Keratinocyte (primary cell): Measurements from ENCODE around the gene HOMER2. TPM values are rescaled to one million over a fixed set of nuclear protein-coding genes. Genes with fewer than 3 reads are reported as not detected.

Experiments used
- DNase-seq: peaks from one replicate; pipeline ENCODE4 v3.0.0-alpha.2; 2011; ENCODE audit warnings: low read depth, missing footprints, low spot score
- FAIRE-seq: peaks from 2 replicates; lab custom pipeline; 2011; peaks lifted over from hg19 to GRCh38; lab: Jason Lieb, UNC
- H2AFZ ChIP-seq: 2 replicates; pipeline ENCODE4 v1.6.0; 2012; ENCODE audit warnings: low read length, control low read depth, inconsistent platforms; ENCODE audit not compliant: control insufficient read depth
- H3K27ac ChIP-seq: 2 replicates; pipeline ENCODE4 v1.5.1; 2011; ENCODE audit warnings: low read length; ENCODE audit not compliant: control insufficient read depth, insufficient read depth
- H3K27me3 ChIP-seq: 3 replicates; pipeline ENCODE4 v1.6.0; 2011; ENCODE audit warnings: low read length; ENCODE audit not compliant: control insufficient read depth, insufficient read depth; ENCODE audit errors: extremely low read depth
- H3K36me3 ChIP-seq, 2 experiments: 2 replicates in 1 of 2; 3 replicates in 1 of 2; pipeline ENCODE4 v1.5.1; 2011; ENCODE audit warnings: low read length in 2 of 2, mild to moderate bottlenecking in 1 of 2; ENCODE audit not compliant: control insufficient read depth in 2 of 2, insufficient read depth in 2 of 2; ENCODE audit errors: extremely low read depth in 1 of 2
- H3K4me1 ChIP-seq: 3 replicates; pipeline ENCODE4 v1.5.1; 2011; ENCODE audit warnings: low read length; ENCODE audit not compliant: control insufficient read depth, insufficient read depth; ENCODE audit errors: extremely low read depth
- H3K4me2 ChIP-seq: 3 replicates; pipeline ENCODE4 v1.6.0; 2011; ENCODE audit warnings: low read depth, low read length; ENCODE audit not compliant: control insufficient read depth, insufficient read depth; ENCODE audit errors: extremely low read depth
- H3K4me3 ChIP-seq, 3 experiments: fragments of 200-600 bp in 1 of 3; sonication (generic) in 1 of 3; 2 replicates in 2 of 3; 3 replicates in 1 of 3; pipeline ENCODE4 v1.5.1; 2011 to 2016; ENCODE audit warnings: low read length in 3 of 3, mild to moderate bottlenecking in 3 of 3, control low read depth in 2 of 3, inconsistent platforms in 1 of 3, low read depth in 1 of 3, mixed read lengths in 1 of 3, mixed run types in 1 of 3, moderate library complexity in 1 of 3; ENCODE audit not compliant: control insufficient read depth in 2 of 3, insufficient read depth in 2 of 3; ENCODE audit errors: extremely low read depth in 1 of 3
- H3K79me2 ChIP-seq: 2 replicates; pipeline ENCODE4 v1.6.0; 2012; ENCODE audit warnings: low read length; ENCODE audit not compliant: control insufficient read depth, insufficient read depth
- H3K9ac ChIP-seq: 3 replicates; pipeline ENCODE4 v1.6.0; 2011; ENCODE audit warnings: low read length; ENCODE audit not compliant: control insufficient read depth, insufficient read depth; ENCODE audit errors: extremely low read depth
- H3K9me1 ChIP-seq: 3 replicates; pipeline ENCODE4 v1.6.0; 2011; ENCODE audit warnings: low read length; ENCODE audit not compliant: control insufficient read depth, insufficient read depth; ENCODE audit errors: extremely low read depth
- H3K9me3 ChIP-seq: 2 replicates; pipeline ENCODE4 v1.5.1; 2012; ENCODE audit warnings: low read depth, low read length; ENCODE audit not compliant: control insufficient read depth
- H4K20me1 ChIP-seq: 3 replicates; pipeline ENCODE4 v1.6.0; 2011; ENCODE audit warnings: low read length; ENCODE audit not compliant: control insufficient read depth, insufficient read depth; ENCODE audit errors: extremely low read depth
- EZH2 ChIP-seq: IDR thresholded peaks from one replicate; pipeline ENCODE4 v1.6.1; 2012; ENCODE audit warnings: inconsistent platforms, mild to moderate bottlenecking, low read length, moderate library complexity
- dilution Hi-C: fragments of 300-500 bp; cut with MboI; formaldehyde crosslinking; loops from one replicate; pipeline ENCODE4 v1.7.0; 2020; ENCODE audit warnings: low sequenced_read_pairs; ENCODE audit not compliant: extremely low pct_ligation_motif_present
- polyA plus RNA-seq, 5 experiments: library from polyadenylated mRNA; depleted of rRNA in 3 of 5; stranded (reverse) in 3 of 5; stranded (forward) in 1 of 5; unstranded in 1 of 5; fragments of >200 nt; gene quantifications; 1 replicate in 1 of 5; 2 replicates in 3 of 5; 3 replicates in 1 of 5; pipeline versions ENCODE4 v1.2.1 to v1.2.3, GENCODE V29; 2011 to 2012; ENCODE audit warnings: missing spikeins in 2 of 5, low read depth in 1 of 5, low replicate concordance in 1 of 5
- TF ChIP-seq, protein P1 (sequence below), 3 experiments: IDR thresholded peaks in 1 of 3; conservative IDR thresholded peaks in 1 of 3; optimal IDR thresholded peaks in 1 of 3; 2 replicates in 2 of 3; 3 replicates in 1 of 3; pipeline versions ENCODE3 to v1.5.1; 2011; ENCODE audit warnings: low read length in 3 of 3, mild to moderate bottlenecking in 3 of 3, moderate library complexity in 2 of 3, control low read depth in 1 of 3, inconsistent platforms in 1 of 3; ENCODE audit not compliant: insufficient read depth in 2 of 3; ENCODE audit errors: extremely low read depth in 1 of 3

Gene HOMER2
- polyA plus RNA-seq, 1 donor (not counting 4 experiments of a cell fraction or from before 2014, with no cell fraction given), result 12.4 TPM

DNA sequence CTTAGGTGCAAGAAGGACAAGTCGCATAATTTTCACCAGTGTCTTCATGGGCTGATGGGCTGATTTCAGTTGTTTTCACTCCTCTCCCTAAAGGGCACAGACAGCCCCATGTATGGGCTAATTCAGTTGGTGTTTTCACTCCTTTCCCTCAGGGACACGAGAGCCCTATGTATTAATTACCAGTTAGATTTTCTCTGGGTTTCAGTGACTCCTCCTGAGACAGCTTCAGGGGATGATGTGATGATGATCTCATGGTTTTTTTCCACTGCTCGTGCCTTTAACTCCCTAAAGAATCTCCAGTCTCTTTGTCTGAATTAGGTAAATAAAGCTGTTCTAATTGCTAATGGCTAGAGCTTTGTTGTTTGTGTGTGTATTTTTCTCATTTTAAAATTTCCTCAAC is 43.4 kb upstream of the HOMER2 start:
- Histone ChIP-seq H3K9me1 (no peaks in the 10 kb centered on the region), H3K27ac (no peak overlapping the region), H3K27me3 (no peaks in the 10 kb centered on the region), H3K9ac (no peak overlapping the region), H3K79me2 (no peaks in the 10 kb centered on the region), H3K4me3 (no peak overlapping the region), H3K4me1 (no peaks in the 10 kb centered on the region), H3K9me3 (no peaks in the 10 kb centered on the region), H2AFZ (no peak overlapping the region), H3K36me3 (peaks cover 0 to under 1% of the 10 kb centered on the region in 2 experiments), H3K4me2 (no peak overlapping the region), H4K20me1 (no peaks in the 10 kb centered on the region)
- FAIRE-seq (no peak), DNase-seq (no peak)
- dilution Hi-C loops, result no loop called here
- no peak for TF ChIP-seq EZH2
- TF ChIP-seq, protein P1, sequence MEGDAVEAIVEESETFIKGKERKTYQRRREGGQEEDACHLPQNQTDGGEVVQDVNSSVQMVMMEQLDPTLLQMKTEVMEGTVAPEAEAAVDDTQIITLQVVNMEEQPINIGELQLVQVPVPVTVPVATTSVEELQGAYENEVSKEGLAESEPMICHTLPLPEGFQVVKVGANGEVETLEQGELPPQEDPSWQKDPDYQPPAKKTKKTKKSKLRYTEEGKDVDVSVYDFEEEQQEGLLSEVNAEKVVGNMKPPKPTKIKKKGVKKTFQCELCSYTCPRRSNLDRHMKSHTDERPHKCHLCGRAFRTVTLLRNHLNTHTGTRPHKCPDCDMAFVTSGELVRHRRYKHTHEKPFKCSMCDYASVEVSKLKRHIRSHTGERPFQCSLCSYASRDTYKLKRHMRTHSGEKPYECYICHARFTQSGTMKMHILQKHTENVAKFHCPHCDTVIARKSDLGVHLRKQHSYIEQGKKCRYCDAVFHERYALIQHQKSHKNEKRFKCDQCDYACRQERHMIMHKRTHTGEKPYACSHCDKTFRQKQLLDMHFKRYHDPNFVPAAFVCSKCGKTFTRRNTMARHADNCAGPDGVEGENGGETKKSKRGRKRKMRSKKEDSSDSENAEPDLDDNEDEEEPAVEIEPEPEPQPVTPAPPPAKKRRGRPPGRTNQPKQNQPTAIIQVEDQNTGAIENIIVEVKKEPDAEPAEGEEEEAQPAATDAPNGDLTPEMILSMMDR (optimal IDR thresholded peaks at IDR 0.05 in 1 of 3, IDR thresholded peaks at IDR 0.05 in 1 of 3, conservative IDR thresholded peaks at IDR 0.05 in 1 of 3; ENCODE audit: extremely low read depth in 1 of 3, insufficient read depth in 2 of 3, low read length in 3 of 3), result no peak

DNA sequence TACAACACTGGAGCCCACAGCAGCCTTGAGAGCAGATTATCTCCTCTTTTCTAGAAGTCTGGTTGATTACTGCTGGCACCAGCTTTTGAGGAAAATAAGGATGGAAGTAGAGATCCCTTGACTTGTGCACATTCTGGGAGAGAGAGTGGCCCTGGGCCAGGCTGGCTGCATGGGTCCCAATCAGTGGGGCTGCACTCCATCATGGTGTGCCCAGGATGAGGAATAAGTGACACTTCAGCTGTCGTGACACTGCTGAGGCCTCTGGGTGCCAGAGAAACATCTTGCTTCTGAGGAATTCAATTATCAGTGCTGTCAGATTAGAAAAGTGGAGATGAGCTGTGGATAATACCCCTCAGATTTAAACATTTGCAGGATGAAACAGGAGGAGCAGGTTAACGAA is 42.6 kb upstream of the HOMER2 start:
- H3K27ac ChIP-seq, result no peak overlapping the region
- H3K4me1 ChIP-seq, result no peaks in the 10 kb centered on the region
- TF ChIP-seq, protein P1 (optimal IDR thresholded peaks at IDR 0.05 in 1 of 3, IDR thresholded peaks at IDR 0.05 in 1 of 3, conservative IDR thresholded peaks at IDR 0.05 in 1 of 3; ENCODE audit: extremely low read depth in 1 of 3, insufficient read depth in 2 of 3, low read length in 3 of 3), result no peak
- TF ChIP-seq EZH2, result no peak
- H3K9ac ChIP-seq, result no peak overlapping the region
- no peak overlapping the region for H3K4me3 ChIP-seq
- H3K9me3 ChIP-seq, result no peaks in the 10 kb centered on the region
- H3K36me3 ChIP-seq, result peaks cover 0 to 4% of the 10 kb centered on the region in 2 experiments
- H4K20me1 ChIP-seq, result no peaks in the 10 kb centered on the region
- FAIRE-seq, result no peak
- no peaks in the 10 kb centered on the region for H3K27me3 ChIP-seq
- H3K4me2 ChIP-seq, result no peak overlapping the region
- no peaks in the 10 kb centered on the region for H3K79me2 ChIP-seq
- DNase-seq, result no peak
- dilution Hi-C loops, result no loop called here
- H2AFZ ChIP-seq, result no peak overlapping the region
- no peaks in the 10 kb centered on the region for H3K9me1 ChIP-seq
